OCI-LY1 (cell line): ENCODE measurements around the gene CST8.

Experiments
- H2AFZ ChIP-seq: fragments of 200-600 bp; sonication (generic), shearing (Covaris generic); 2 replicates; pipeline ENCODE4 v1.6.0; 2014; ENCODE audit warnings: antibody characterized with exemption, mild to moderate bottlenecking, low read length
- H3F3A ChIP-seq: fragments of 200-600 bp; sonication (generic), shearing (Covaris generic); 2 replicates; pipeline ENCODE4 v1.6.0; 2014; ENCODE audit warnings: mild to moderate bottlenecking, antibody characterized with exemption, low read length, moderate library complexity; ENCODE audit not compliant: insufficient read depth
- H3K27ac ChIP-seq: fragments of 200-600 bp; sonication (generic); 2 replicates; pipeline ENCODE4 v1.5.1; 2014; ENCODE audit warnings: low read length, mixed run types, mild to moderate bottlenecking, low read depth; ENCODE audit not compliant: poor library complexity, severe bottlenecking
- H3K27me3 ChIP-seq: fragments of 200-600 bp; sonication (generic); 2 replicates; pipeline ENCODE4 v1.6.0; 2014; ENCODE audit warnings: antibody characterized with exemption, mild to moderate bottlenecking, low read length, moderate library complexity; ENCODE audit not compliant: insufficient read depth
- H3K36me3 ChIP-seq: fragments of 200-600 bp; sonication (generic); 2 replicates; pipeline ENCODE4 v1.6.1; 2014; ENCODE audit warnings: mild to moderate bottlenecking, antibody characterized with exemption, low read length, moderate library complexity, mixed read lengths; ENCODE audit not compliant: insufficient read depth
- H3K4me1 ChIP-seq: fragments of 200-600 bp; sonication (generic); 2 replicates; pipeline ENCODE4 v1.5.1; 2014; ENCODE audit warnings: mild to moderate bottlenecking, low read length, moderate library complexity; ENCODE audit not compliant: insufficient read depth, severe bottlenecking
- H3K4me2 ChIP-seq: fragments of 200-600 bp; sonication (generic), shearing (Covaris generic); 2 replicates; pipeline ENCODE4 v1.6.1; 2014; ENCODE audit warnings: low read length
- H3K4me3 ChIP-seq: fragments of 200-600 bp; sonication (generic); 2 replicates; pipeline ENCODE4 v1.5.1; 2014; ENCODE audit warnings: low read length, low read depth, mild to moderate bottlenecking, mixed read lengths; ENCODE audit not compliant: poor library complexity, severe bottlenecking
- H3K79me2 ChIP-seq: fragments of 200-600 bp; shearing (Covaris generic); 2 replicates; pipeline ENCODE4 v1.6.1; 2016; ENCODE audit warnings: mixed run types, low read length, mixed read lengths; ENCODE audit not compliant: insufficient read depth
- H3K9ac ChIP-seq: fragments of 200-600 bp; sonication (generic), shearing (Covaris generic); 2 replicates; pipeline ENCODE4 v1.6.1; 2014; ENCODE audit warnings: mild to moderate bottlenecking, low read length, mixed read lengths
- H3K9me2 ChIP-seq: fragments of 200-600 bp; sonication (generic), shearing (Covaris generic); 2 replicates; pipeline ENCODE4 v1.6.1; 2014; ENCODE audit warnings: low read depth, mild to moderate bottlenecking, low read length, mixed read lengths
- H3K9me3 ChIP-seq: fragments of 200-600 bp; shearing (Covaris generic); 2 replicates; pipeline ENCODE4 v1.6.1; 2014; ENCODE audit warnings: low read length, mixed read lengths
- H4K20me1 ChIP-seq: fragments of 200-600 bp; sonication (generic), shearing (Covaris generic); 2 replicates; pipeline ENCODE4 v1.6.0; 2016; ENCODE audit warnings: mild to moderate bottlenecking, low read length; ENCODE audit not compliant: insufficient read depth
- EZH2 ChIP-seq: fragments of 200-600 bp; sonication (generic), shearing (Covaris generic); IDR thresholded peaks from 2 replicates; pipeline ENCODE4 v1.8.0; 2017; ENCODE audit warnings: borderline replicate concordance, mixed run types, mild to moderate bottlenecking, antibody characterized with exemption, low read length, moderate library complexity, mixed read lengths
- TF ChIP-seq, protein P1 (sequence below): fragments of 200-600 bp; sonication (generic), shearing (Covaris generic); IDR thresholded peaks from 2 replicates; pipeline ENCODE4 v1.5.1; 2017; ENCODE audit warnings: mild to moderate bottlenecking, antibody characterized with exemption, low read length, moderate library complexity, mixed read lengths

Gene CST8

DNA sequence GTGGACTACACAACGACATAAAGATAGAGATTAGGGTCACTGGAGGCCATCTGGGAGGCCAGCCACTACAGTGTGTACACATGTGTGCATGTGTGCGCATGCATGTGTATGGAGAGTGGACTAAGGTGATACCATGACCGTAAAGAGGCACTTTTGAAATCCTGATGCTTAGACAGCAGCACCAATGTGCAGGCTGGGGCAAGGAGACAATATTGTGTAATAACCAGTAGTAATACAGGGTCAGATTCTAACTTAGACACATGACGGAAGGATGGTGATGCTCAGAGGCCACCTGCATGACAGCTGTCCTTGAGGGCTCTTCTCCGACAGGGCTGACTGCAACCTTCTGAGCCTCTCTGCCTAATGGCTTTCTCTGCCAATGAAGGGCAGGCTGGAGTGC lies 51.9 kb downstream of the CST8 start:
- no peaks in the 10 kb centered on the region for H3K79me2 ChIP-seq
- H3K9me3 ChIP-seq, result no peaks in the 10 kb centered on the region
- TF ChIP-seq EZH2, result no peak
- TF ChIP-seq, protein P1, sequence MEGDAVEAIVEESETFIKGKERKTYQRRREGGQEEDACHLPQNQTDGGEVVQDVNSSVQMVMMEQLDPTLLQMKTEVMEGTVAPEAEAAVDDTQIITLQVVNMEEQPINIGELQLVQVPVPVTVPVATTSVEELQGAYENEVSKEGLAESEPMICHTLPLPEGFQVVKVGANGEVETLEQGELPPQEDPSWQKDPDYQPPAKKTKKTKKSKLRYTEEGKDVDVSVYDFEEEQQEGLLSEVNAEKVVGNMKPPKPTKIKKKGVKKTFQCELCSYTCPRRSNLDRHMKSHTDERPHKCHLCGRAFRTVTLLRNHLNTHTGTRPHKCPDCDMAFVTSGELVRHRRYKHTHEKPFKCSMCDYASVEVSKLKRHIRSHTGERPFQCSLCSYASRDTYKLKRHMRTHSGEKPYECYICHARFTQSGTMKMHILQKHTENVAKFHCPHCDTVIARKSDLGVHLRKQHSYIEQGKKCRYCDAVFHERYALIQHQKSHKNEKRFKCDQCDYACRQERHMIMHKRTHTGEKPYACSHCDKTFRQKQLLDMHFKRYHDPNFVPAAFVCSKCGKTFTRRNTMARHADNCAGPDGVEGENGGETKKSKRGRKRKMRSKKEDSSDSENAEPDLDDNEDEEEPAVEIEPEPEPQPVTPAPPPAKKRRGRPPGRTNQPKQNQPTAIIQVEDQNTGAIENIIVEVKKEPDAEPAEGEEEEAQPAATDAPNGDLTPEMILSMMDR, result no peak
- no peak overlapping the region for H3K4me2 ChIP-seq
- H3K4me1 ChIP-seq, result no peaks in the 10 kb centered on the region
- H3K4me3 ChIP-seq, result no peak overlapping the region
- H3K27ac ChIP-seq, result no peak overlapping the region
- H4K20me1 ChIP-seq, result no peaks in the 10 kb centered on the region
- no peaks in the 10 kb centered on the region for H3K36me3 ChIP-seq
- H3K27me3 ChIP-seq, result 0 out of 2 replicates have a peak, but pooled peaks cover 4% of the 10 kb centered on the region
- H3F3A ChIP-seq, result no peaks in the 10 kb centered on the region
- no peak overlapping the region for H2AFZ ChIP-seq
- no peak overlapping the region for H3K9ac ChIP-seq
- no peaks in the 10 kb centered on the region for H3K9me2 ChIP-seq

- Histone ChIP-seq H3K4me1 (no peaks in the 10 kb centered on the region), H3F3A (no peaks in the 10 kb centered on the region), H3K4me2 (no peak overlapping the region), H3K27ac (no peak overlapping the region), H3K27me3 (0 out of 2 replicates have a peak, but pooled peaks cover 4% of the 10 kb centered on the region), H3K9ac (no peak overlapping the region), H4K20me1 (no peaks in the 10 kb centered on the region), H3K9me2 (no peaks in the 10 kb centered on the region), H2AFZ (no peak overlapping the region), H3K4me3 (no peak overlapping the region), H3K9me3 (no peaks in the 10 kb centered on the region), H3K36me3 (no peaks in the 10 kb centered on the region), H3K79me2 (no peaks in the 10 kb centered on the region)
- TF ChIP-seq, protein P1, result no peak
- TF ChIP-seq EZH2, result no peak
Observed at GRCh38 chr20:23544133-23544532, 53.2 kb downstream of the CST8 start.
